Karpas-422 (cell line): Measurements from ENCODE around the gene CD84. TPM values are rescaled to one million over a fixed set of nuclear protein-coding genes. Genes with fewer than 3 reads are reported as not detected.

ENCODE experiments used
- DNase-seq: peaks from one replicate; pipeline ENCODE4 v3.0.0-alpha.2; 2015
- H2AFZ ChIP-seq: fragments of 200-600 bp; sonication (generic); 2 replicates; pipeline ENCODE4 v1.6.1; 2014; ENCODE audit warnings: antibody characterized with exemption, low read length, mixed read lengths
- H3K27ac ChIP-seq: fragments of 200-600 bp; sonication (generic); 2 replicates; pipeline ENCODE4 v1.5.1; 2014; ENCODE audit warnings: mild to moderate bottlenecking, low read length, moderate library complexity
- H3K27me3 ChIP-seq: fragments of 200-600 bp; sonication (generic); 2 replicates; pipeline ENCODE4 v1.6.1; 2014; ENCODE audit warnings: low read length, mixed read lengths
- H3K36me3 ChIP-seq: fragments of 200-600 bp; sonication (generic); 2 replicates; pipeline ENCODE4 v1.6.1; 2014; ENCODE audit warnings: low read length, mixed read lengths; ENCODE audit not compliant: insufficient read depth
- H3K4me1 ChIP-seq: fragments of 200-600 bp; sonication (generic); 2 replicates; pipeline ENCODE4 v1.6.1; 2014; ENCODE audit warnings: mild to moderate bottlenecking, low read length, mixed read lengths
- H3K4me2 ChIP-seq: fragments of 200-600 bp; sonication (generic); 2 replicates; pipeline ENCODE4 v1.6.1; 2014; ENCODE audit warnings: low read length, low read depth, mild to moderate bottlenecking; ENCODE audit not compliant: poor library complexity, severe bottlenecking
- H3K4me3 ChIP-seq: fragments of 200-600 bp; sonication (generic); 2 replicates; pipeline ENCODE4 v1.5.1; 2014; ENCODE audit warnings: mild to moderate bottlenecking, antibody characterized with exemption, low read length, mixed read lengths
- H3K79me2 ChIP-seq: fragments of 200-600 bp; sonication (generic); 2 replicates; pipeline ENCODE4 v1.6.1; 2014; ENCODE audit warnings: mild to moderate bottlenecking, low read length, mixed read lengths
- H3K9ac ChIP-seq: fragments of 200-600 bp; sonication (generic); 2 replicates; pipeline ENCODE4 v1.6.0; 2014; ENCODE audit warnings: low read length
- H3K9me2 ChIP-seq: fragments of 200-600 bp; sonication (generic), shearing (Covaris generic); replicated peaks from 2 replicates; pipeline ENCODE4 v1.6.0; 2014; ENCODE audit warnings: mild to moderate bottlenecking, low read length, moderate library complexity; ENCODE audit not compliant: insufficient read depth
- H3K9me3 ChIP-seq: fragments of 300-700, 200-600 bp; sonication (generic); 2 replicates; pipeline ENCODE4 v1.6.1; 2014; ENCODE audit warnings: low read length, mixed read lengths
- H4K20me1 ChIP-seq: fragments of 200-600 bp; sonication (generic); 2 replicates; pipeline ENCODE4 v1.6.1; 2014; ENCODE audit warnings: mild to moderate bottlenecking, antibody characterized with exemption, low read length, low read depth; ENCODE audit not compliant: insufficient read depth
- total RNA-seq: library from RNA; depleted of rRNA; stranded (reverse); fragments of >200 nt; shearing (Covaris generic); gene quantifications from 2 replicates; pipeline ENCODE4 v1.2.3, GENCODE V29; 2014; ENCODE audit warnings: low replicate concordance

The CD84 gene
- total RNA-seq, 1 experiment from 2014 or later: 29.4 TPM

DNA sequence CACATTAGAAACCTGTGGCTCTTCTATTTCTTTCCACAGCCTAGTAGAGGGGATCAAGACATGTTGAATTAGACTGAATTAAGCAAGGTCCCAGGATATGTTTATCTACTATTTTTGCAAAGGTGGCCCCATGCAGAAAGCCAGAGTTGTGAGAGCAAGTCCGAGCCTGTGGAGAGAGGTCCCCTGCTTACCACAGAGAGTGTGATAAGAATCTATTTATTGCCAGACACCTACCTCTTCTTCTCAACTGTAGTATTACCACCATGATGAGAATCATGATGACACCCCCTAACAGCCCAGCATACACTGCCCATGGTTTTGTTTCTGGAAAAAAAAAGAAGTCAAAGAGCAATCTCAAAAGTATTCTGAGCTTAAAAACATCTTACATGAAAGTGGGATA is 44.6 kb upstream of the CD84 start:
- Histone ChIP-seq H3K79me2 (no peaks in the 10 kb centered on the region), H3K4me3 (no peak overlapping the region), H3K36me3 (no peaks in the 10 kb centered on the region; the same call in 1 of the 2 replicates), H3K4me1 (peaks cover 68% of the 10 kb centered on the region), H3K9ac (no peak overlapping the region), H3K9me2 (no peaks in the 10 kb centered on the region), H3K4me2 (peak overlapping the region; percentile 50), H4K20me1 (no peaks in the 10 kb centered on the region), H3K27me3 (no peaks in the 10 kb centered on the region), H3K9me3 (peaks cover 5% of the 10 kb centered on the region; the same call in 1 of the 2 replicates), H2AFZ (peak overlapping the region; percentile 52; the same call in 1 of the 2 replicates), H3K27ac (no peak overlapping the region)
- no peak for DNase-seq

DNA sequence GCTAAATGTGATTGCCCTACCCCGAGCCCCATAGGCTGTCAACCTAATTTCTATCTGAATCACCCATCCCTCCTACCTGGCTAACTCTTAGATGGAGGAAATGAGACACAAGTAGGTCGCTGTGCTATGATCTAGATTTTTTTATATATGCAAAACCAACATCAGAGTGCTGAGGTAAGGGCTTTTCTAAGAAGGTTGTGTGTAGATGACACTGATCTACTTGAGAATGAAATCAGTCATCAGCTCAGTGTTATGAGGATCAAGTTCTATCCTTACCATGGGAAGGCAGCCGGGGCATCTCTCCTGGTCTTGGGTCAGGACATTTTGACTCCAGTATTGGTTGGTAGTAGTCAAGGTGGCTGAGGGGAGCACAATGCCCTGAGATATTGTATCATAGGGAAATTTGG is 43.9 kb upstream of the CD84 start:
- Histone ChIP-seq H3K4me1 (peaks cover 68% of the 10 kb centered on the region), H3K27ac (no peak overlapping the region), H3K4me3 (no peak overlapping the region)

DNA sequence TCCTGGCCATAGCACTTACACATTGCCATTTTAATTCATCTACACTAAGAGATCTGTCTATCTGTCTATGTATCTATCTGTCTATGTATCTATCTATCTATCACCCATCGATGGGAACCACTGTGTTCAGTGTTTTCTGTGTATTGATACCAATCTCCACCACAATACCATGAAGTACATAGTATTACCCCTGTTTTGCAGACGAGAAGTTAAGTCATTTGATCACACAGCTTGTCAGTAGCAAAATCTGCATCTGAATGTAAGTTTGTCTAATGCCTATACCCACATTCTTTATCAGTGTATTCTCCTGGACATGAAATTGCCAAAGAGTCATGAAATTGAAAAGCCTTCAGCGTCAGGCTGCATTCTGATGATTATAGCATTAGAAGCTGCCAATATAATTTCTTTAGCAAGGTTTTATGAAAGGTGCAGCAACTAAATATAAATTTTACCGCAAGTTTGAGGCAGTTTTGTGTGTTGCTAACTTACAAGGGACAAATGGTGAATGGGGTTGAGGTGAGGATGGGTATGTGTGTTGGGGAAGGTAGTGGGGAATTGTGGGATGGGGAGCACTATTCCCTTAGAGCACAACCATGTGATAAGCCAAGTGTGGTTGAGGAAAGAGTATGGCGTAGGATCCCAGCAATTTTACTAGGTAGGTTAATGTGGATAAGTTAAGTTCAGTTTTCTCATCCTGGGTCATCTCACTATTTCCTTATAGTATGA is 43.4 kb upstream of the CD84 start:
- Histone ChIP-seq H3K27me3 (no peaks in the 10 kb centered on the region), H3K4me3 (no peak overlapping the region), H3K4me1 (peaks cover 68% of the 10 kb centered on the region), H3K27ac (no peak overlapping the region), H3K9ac (no peak overlapping the region), H3K4me2 (peak overlapping the region; percentile 50), H4K20me1 (no peaks in the 10 kb centered on the region), H3K36me3 (no peaks in the 10 kb centered on the region; the same call in 1 of the 2 replicates), H3K9me2 (no peaks in the 10 kb centered on the region), H3K79me2 (no peaks in the 10 kb centered on the region), H3K9me3 (peaks cover 5% of the 10 kb centered on the region; the same call in 1 of the 2 replicates), H2AFZ (no peak overlapping the region)
- no peak for DNase-seq

More for the DNA sequence above, 43.9 kb upstream of the CD84 start:
- Histone ChIP-seq H3K9me3 (peaks cover 5% of the 10 kb centered on the region; the same call in 1 of the 2 replicates), H2AFZ (no peak overlapping the region), H4K20me1 (no peaks in the 10 kb centered on the region), H3K4me2 (peak overlapping the region; percentile 50), H3K79me2 (no peaks in the 10 kb centered on the region), H3K9ac (no peak overlapping the region), H3K27me3 (no peaks in the 10 kb centered on the region), H3K36me3 (no peaks in the 10 kb centered on the region; the same call in 1 of the 2 replicates), H3K9me2 (no peaks in the 10 kb centered on the region)
- peak; percentile 61 for DNase-seq

DNA sequence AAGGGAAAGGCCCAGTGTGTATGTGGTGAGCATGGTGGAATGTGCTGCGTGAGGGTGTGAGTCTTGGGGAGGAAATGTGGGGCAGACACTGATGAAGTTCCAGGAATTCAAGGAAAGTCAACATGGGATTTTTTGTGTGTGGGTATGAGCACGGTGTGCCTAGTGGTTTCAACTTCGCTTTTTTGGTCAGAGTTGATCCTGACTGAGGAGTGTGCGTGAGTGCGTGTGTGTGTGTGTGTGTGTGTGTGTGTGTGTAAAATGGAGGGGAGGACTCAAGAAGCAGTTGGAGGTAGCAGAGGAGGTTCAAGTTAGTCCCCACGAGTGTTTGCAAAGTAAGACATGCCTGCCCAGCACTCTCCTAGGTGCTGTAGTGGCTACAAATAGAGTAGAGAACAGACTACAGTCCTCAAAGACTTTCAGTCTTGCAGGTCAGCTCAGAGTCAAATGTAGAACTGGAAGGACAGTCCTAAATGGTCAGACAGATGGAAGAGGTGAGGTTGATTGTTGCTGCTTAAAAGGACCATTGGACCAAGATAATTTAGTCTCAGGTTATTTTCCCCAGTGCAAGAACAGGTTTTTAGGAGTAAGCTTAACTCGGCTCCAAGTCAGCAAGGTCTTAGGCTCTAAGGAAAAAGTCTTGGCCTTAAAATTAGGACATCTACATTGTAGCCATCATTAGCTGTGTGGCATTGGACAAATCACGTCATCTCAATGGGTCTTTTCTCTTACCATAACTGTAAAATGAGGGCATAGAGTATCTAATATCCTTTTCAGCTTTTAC is 42.5 kb upstream of the CD84 start:
- Histone ChIP-seq H3K9me2 (no peaks in the 10 kb centered on the region), H3K4me3 (no peak overlapping the region), H3K9me3 (peaks cover 5% of the 10 kb centered on the region; the same call in 1 of the 2 replicates), H3K27ac (no peak overlapping the region), H3K4me1 (peaks cover 65% of the 10 kb centered on the region), H3K9ac (no peak overlapping the region), H3K4me2 (no peak overlapping the region), H4K20me1 (no peaks in the 10 kb centered on the region), H2AFZ (no peak overlapping the region), H3K27me3 (no peaks in the 10 kb centered on the region), H3K79me2 (no peaks in the 10 kb centered on the region), H3K36me3 (no peaks in the 10 kb centered on the region; the same call in 1 of the 2 replicates)
- no peak for DNase-seq

DNA sequence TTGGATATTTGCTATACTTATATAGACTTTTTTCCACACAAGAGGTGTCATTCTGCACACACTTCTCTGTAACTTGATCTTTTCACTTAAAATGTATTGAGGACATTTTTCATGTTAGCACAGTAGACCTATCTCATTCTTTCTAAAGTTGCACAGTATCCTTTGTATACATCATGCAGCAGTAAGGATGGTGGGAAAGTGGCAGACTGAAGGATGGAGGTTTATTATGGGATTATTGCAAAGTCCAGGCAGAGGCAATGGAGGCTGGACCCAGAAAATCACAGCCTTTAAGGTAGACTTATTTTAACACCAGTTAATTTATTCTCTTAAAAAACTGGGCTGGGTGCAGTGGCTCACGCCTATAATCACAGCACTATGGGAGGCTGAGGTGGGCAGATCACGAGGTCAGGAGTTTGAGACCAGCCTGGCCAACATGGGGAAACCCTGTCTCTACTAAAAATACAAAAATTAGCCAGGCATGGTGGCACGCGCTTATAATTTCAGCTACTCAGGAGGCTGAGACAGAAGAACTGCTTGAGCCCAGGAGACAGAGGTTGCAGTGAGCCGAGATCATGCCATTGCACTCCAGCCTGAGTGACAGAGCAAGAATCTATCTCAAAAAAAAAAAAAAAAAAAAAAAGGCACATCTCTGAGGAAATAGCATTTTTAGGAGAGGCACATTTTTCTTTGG is 41.8 kb upstream of the CD84 start:
- DNase-seq: no peak
- Histone ChIP-seq H3K27ac (peak overlapping the region; percentile 45; the same call in 1 of the 2 replicates), H3K9me3 (peaks cover 5% of the 10 kb centered on the region; the same call in 1 of the 2 replicates), H3K4me3 (no peak overlapping the region), H2AFZ (no peak overlapping the region), H3K9ac (no peak overlapping the region), H3K79me2 (no peaks in the 10 kb centered on the region), H3K4me2 (no peak overlapping the region), H4K20me1 (no peaks in the 10 kb centered on the region), H3K27me3 (no peaks in the 10 kb centered on the region), H3K9me2 (no peaks in the 10 kb centered on the region), H3K36me3 (no peaks in the 10 kb centered on the region; the same call in 1 of the 2 replicates), H3K4me1 (peaks cover 60% of the 10 kb centered on the region)

DNA sequence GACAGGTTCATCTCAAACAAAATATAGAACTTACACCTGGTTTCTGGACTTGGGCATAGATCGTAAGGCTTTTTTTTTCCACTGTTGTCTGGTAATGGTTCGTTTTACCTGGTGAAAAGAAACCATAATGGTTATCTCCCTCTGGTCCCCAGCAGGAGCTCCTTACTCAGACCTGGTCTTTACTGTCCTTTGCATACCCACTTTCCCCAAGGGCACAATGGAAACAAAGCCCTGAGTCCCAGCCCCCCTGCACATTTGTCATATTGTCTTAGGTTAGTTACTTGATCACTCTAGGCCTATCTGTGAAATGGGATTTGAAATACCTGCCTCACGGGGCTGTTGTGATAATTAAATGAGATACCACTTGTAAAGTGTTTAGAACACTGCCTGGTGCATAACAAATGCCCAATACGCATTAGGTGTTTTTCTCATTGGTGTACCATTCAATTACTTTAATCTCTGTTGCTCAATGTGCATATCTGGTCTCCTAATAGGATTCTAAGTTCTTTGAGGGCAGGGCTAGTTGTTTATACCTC is 40.5 kb upstream of the CD84 start:
- no peak overlapping the region for H3K9ac ChIP-seq
- no peak overlapping the region for H3K27ac ChIP-seq
- no peak overlapping the region for H3K4me3 ChIP-seq
- H4K20me1 ChIP-seq: no peaks in the 10 kb centered on the region
- H3K4me2 ChIP-seq: no peak overlapping the region
- no peaks in the 10 kb centered on the region; the same call in 1 of the 2 replicates for H3K36me3 ChIP-seq
- H3K4me1 ChIP-seq: peaks cover 47% of the 10 kb centered on the region
- no peak overlapping the region for H2AFZ ChIP-seq
- DNase-seq: no peak
- H3K9me3 ChIP-seq: peaks cover 5% of the 10 kb centered on the region; the same call in 1 of the 2 replicates
- H3K9me2 ChIP-seq: no peaks in the 10 kb centered on the region
- H3K27me3 ChIP-seq: no peaks in the 10 kb centered on the region
- H3K79me2 ChIP-seq: no peaks in the 10 kb centered on the region

DNA sequence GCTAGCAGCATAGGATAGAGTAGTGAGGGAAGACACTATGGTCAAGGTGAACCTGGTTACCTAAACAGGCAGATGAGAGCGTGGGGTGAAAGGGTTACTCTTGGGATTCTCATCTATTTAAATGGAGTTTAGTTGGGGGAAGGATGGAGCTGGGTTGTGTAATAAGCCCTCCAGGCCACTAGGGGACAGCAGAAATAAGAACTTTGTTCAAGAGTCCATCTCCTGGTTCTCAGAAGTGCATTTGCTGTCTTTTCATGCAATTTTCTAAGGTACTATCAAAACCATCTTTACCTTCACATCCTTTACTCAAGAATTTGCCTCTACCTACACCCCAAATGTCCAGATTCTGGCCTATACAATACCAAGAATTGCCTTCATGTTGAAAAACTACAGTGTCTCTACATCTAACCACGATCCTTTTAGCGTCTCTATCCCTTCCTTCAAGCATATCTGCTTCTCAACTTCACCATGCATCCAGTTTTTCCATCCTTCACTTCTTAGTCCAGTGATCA is 39.5 kb upstream of the CD84 start:
- Histone ChIP-seq H3K27me3 (no peaks in the 10 kb centered on the region), H3K27ac (no peak overlapping the region), H3K9me3 (peaks cover 5% of the 10 kb centered on the region; the same call in 1 of the 2 replicates), H3K4me3 (no peak overlapping the region), H3K4me2 (no peak overlapping the region), H3K79me2 (no peaks in the 10 kb centered on the region), H4K20me1 (no peaks in the 10 kb centered on the region), H3K4me1 (peaks cover 38% of the 10 kb centered on the region), H2AFZ (0 out of 2 replicates have a peak overlapping the region, but pooled peaks have one; percentile 44), H3K36me3 (no peaks in the 10 kb centered on the region; the same call in 1 of the 2 replicates), H3K9ac (no peak overlapping the region), H3K9me2 (no peaks in the 10 kb centered on the region)
- peak; percentile 82 for DNase-seq
